ENCODE results near the gene PRR23E. TPM values are rescaled to one million over a fixed set of nuclear protein-coding genes. Genes with fewer than 3 reads are reported as not detected.

The PRR23E gene
- total RNA-seq, 1 experiment from 2014 or later: not detected

- H3K36me3 Mint-ChIP-seq (ENCODE audit: insufficient read depth, unreplicated experiment): no peaks in the 10 kb centered on the region
- TF ChIP-seq CTCF (IDR thresholded peaks at IDR 0.05; ENCODE audit: unreplicated experiment): no peak
- no peak overlapping the region for H3K27ac Mint-ChIP-seq (ENCODE audit: low read depth, unreplicated experiment)
- no peaks in the 10 kb centered on the region for H3K27me3 Mint-ChIP-seq (ENCODE audit: insufficient read depth, unreplicated experiment)
- no peaks in the 10 kb centered on the region for H3K9me3 Mint-ChIP-seq (ENCODE audit: unreplicated experiment)
- no TSS peak for BruUV-seq (replicated peaks)
- POLR2A ChIA-PET: interaction anchor here (0.8 kb wide), 1 partner anchor 10 kb away, joined by 4 read pairs; no protein-coding TSS in a partner anchor
- no peak overlapping the region for H3K4me3 Mint-ChIP-seq (ENCODE audit: unreplicated experiment)
- no peaks in the 10 kb centered on the region for H3K4me1 Mint-ChIP-seq (ENCODE audit: insufficient read depth, unreplicated experiment)
- CTCF ChIA-PET: interaction anchor here (0.5 to 0.6 kb wide), 2 partner anchors 137 to 192 kb away, joined by 3 to 4 read pairs; no protein-coding TSS in a partner anchor
- intact Hi-C loops (cut with micrococcal nuclease): no loop called here
- DNase-seq (ENCODE audit: unreplicated experiment): no peak
Measured at GRCh38 chr3:127151992-127152650, 40.8 kb upstream of the PRR23E start.

- POLR2A ChIA-PET: interaction anchor here (0.6 to 0.8 kb wide), 3 partner anchors 11 to 761 kb away, joined by 3 to 4 read pairs (median 4); no protein-coding TSS in a partner anchor
- CTCF ChIA-PET: interaction anchor here (0.6 kb wide), 1 partner anchor 138 kb away, joined by 4 read pairs; no protein-coding TSS in a partner anchor
- Mint-ChIP-seq H3K27ac (ENCODE audit: low read depth, unreplicated experiment) (no peak overlapping the region), H3K36me3 (ENCODE audit: insufficient read depth, unreplicated experiment) (no peaks in the 10 kb centered on the region), H3K9me3 (ENCODE audit: unreplicated experiment) (no peaks in the 10 kb centered on the region), H3K4me3 (ENCODE audit: unreplicated experiment) (no peak overlapping the region), H3K4me1 (ENCODE audit: insufficient read depth, unreplicated experiment) (no peaks in the 10 kb centered on the region), H3K27me3 (ENCODE audit: insufficient read depth, unreplicated experiment) (no peaks in the 10 kb centered on the region)
- intact Hi-C loops (cut with micrococcal nuclease): no loop called here
- BruUV-seq (replicated peaks): no TSS peak
- no peak for TF ChIP-seq CTCF (IDR thresholded peaks at IDR 0.05; ENCODE audit: unreplicated experiment)
- DNase-seq (ENCODE audit: unreplicated experiment): no peak
Measured at GRCh38 chr3:127152684-127153505, 40.0 kb upstream of the PRR23E start.

- no TSS peak for BruUV-seq (replicated peaks)
- H3K27ac Mint-ChIP-seq (ENCODE audit: low read depth, unreplicated experiment): no peak overlapping the region
- no peak overlapping the region for H3K4me3 Mint-ChIP-seq (ENCODE audit: unreplicated experiment)
- H3K36me3 Mint-ChIP-seq (ENCODE audit: insufficient read depth, unreplicated experiment): no peaks in the 10 kb centered on the region
- no peaks in the 10 kb centered on the region for H3K27me3 Mint-ChIP-seq (ENCODE audit: insufficient read depth, unreplicated experiment)
- ChIA-PET CTCF (interaction anchor here (0.5 kb wide), 1 partner anchor 305 kb away, joined by 4 read pairs; no protein-coding TSS in a partner anchor), POLR2A (interaction anchor here (0.6 kb wide), 2 partner anchors 185 to 762 kb away, joined by 3 to 4 read pairs; no protein-coding TSS in a partner anchor)
- H3K9me3 Mint-ChIP-seq (ENCODE audit: unreplicated experiment): no peaks in the 10 kb centered on the region
- intact Hi-C loops (cut with micrococcal nuclease): no loop called here
- H3K4me1 Mint-ChIP-seq (ENCODE audit: insufficient read depth, unreplicated experiment): no peaks in the 10 kb centered on the region
- no peak for DNase-seq (ENCODE audit: unreplicated experiment)
- TF ChIP-seq CTCF (IDR thresholded peaks at IDR 0.05; ENCODE audit: unreplicated experiment): no peak
Measured at GRCh38 chr3:127153506-127153815, 39.5 kb upstream of the PRR23E start.

GRCh38 chr3:127156338-127157050, 36.4 kb upstream of the PRR23E start:
- no TSS peak for BruUV-seq (replicated peaks)
- TF ChIP-seq CTCF (IDR thresholded peaks at IDR 0.05; ENCODE audit: unreplicated experiment): no peak
- H3K27ac Mint-ChIP-seq (ENCODE audit: low read depth, unreplicated experiment): no peak overlapping the region

More at GRCh38 chr3:127156338-127157050, 36.4 kb upstream of the PRR23E start:
- Mint-ChIP-seq H3K4me3 (ENCODE audit: unreplicated experiment) (no peak overlapping the region), H3K36me3 (ENCODE audit: insufficient read depth, unreplicated experiment) (no peaks in the 10 kb centered on the region), H3K9me3 (ENCODE audit: unreplicated experiment) (no peaks in the 10 kb centered on the region), H3K4me1 (ENCODE audit: insufficient read depth, unreplicated experiment) (no peaks in the 10 kb centered on the region), H3K27me3 (ENCODE audit: insufficient read depth, unreplicated experiment) (no peaks in the 10 kb centered on the region)
- ChIA-PET CTCF (interaction anchor here (0.7 kb wide), 1 partner anchor 14 kb away, joined by 3 read pairs; no protein-coding TSS in a partner anchor), POLR2A (no interaction called here)
- intact Hi-C loops (cut with micrococcal nuclease): no loop called here
- DNase-seq (ENCODE audit: unreplicated experiment): no peak
